Measurements from ENCODE around the gene PHF2. TPM values are rescaled to one million over a fixed set of nuclear protein-coding genes. Genes with fewer than 3 reads are reported as not detected.

PHF2 gene
- total RNA-seq, 1 experiment from 2014 or later, result 26.3 TPM

DNA sequence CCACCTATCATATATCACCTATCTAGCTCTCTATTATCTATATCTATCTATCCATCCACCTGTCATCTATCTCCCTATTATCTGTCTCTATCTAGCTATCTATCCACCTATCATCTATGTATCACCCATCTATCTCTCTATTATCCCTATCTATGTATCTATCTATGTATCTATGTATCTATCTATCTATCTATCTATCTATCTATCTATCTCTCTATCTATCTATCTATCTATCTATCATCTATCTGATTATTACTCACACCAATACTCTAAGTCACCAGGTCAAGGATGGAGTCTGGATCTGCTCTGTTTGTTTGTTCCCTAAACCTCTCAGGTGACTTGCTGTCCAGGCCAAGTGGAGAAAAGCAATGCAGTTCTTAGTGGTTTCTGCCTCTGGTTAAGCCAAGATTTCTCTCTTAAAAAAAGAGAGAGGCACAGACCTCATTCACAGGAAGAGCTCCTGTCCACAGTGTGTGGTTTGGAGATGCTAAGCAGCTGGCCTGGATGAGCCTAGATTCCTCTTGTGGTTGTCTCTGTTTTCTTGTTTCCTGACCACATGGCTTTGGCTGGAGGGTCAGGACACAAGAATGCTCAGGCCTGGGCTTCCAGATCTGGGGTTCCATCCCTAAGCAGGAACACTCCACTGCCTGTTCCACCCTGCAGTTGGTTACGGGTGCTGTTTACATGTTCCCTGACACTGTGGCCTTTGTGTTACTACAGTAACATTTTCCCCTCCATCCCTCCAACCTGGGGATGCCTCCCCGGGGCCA, 133.4 kb downstream of the PHF2 start:
- Histone ChIP-seq H3K36me3 (ENCODE audit: low read depth) (no peaks in the 10 kb centered on the region), H3K27me3 (ENCODE audit: insufficient read depth, low read depth) (peaks cover 26% of the 10 kb centered on the region; the same call in 1 of the 2 replicates), H3K27ac (no peak overlapping the region), H4K20me1 (ENCODE audit: insufficient read depth) (no peaks in the 10 kb centered on the region), H3K4me2 (no peak overlapping the region), H3K4me3 (no peak overlapping the region), H3F3A (ENCODE audit: insufficient read depth, low read depth) (no peaks in the 10 kb centered on the region), H3K9me3 (ENCODE audit: insufficient read depth, low read depth) (no peaks in the 10 kb centered on the region), H3K79me2 (ENCODE audit: low read depth) (no peaks in the 10 kb centered on the region), H2AFZ (no peak overlapping the region), H3K4me1 (replicated peaks; ENCODE audit: insufficient read depth) (no peaks in the 10 kb centered on the region), H3K9me2 (ENCODE audit: insufficient read depth) (no peaks in the 10 kb centered on the region)
- POLR2A ChIA-PET (ENCODE audit: unreplicated experiment), result no interaction called here
- BruUV-seq (replicated peaks), result no TSS peak
- intact Hi-C loops (cut with micrococcal nuclease; ENCODE audit: unreplicated experiment), result no loop called here
- no peak for TF ChIP-seq EZH2 (IDR thresholded peaks at IDR 0.05; ENCODE audit: low read depth)
- TF ChIP-seq, protein P1, sequence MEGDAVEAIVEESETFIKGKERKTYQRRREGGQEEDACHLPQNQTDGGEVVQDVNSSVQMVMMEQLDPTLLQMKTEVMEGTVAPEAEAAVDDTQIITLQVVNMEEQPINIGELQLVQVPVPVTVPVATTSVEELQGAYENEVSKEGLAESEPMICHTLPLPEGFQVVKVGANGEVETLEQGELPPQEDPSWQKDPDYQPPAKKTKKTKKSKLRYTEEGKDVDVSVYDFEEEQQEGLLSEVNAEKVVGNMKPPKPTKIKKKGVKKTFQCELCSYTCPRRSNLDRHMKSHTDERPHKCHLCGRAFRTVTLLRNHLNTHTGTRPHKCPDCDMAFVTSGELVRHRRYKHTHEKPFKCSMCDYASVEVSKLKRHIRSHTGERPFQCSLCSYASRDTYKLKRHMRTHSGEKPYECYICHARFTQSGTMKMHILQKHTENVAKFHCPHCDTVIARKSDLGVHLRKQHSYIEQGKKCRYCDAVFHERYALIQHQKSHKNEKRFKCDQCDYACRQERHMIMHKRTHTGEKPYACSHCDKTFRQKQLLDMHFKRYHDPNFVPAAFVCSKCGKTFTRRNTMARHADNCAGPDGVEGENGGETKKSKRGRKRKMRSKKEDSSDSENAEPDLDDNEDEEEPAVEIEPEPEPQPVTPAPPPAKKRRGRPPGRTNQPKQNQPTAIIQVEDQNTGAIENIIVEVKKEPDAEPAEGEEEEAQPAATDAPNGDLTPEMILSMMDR (conservative IDR thresholded peaks at IDR 0.05), result no peak
- CTCF ChIA-PET, result no interaction called here
- DNase-seq, result no peak

DNA sequence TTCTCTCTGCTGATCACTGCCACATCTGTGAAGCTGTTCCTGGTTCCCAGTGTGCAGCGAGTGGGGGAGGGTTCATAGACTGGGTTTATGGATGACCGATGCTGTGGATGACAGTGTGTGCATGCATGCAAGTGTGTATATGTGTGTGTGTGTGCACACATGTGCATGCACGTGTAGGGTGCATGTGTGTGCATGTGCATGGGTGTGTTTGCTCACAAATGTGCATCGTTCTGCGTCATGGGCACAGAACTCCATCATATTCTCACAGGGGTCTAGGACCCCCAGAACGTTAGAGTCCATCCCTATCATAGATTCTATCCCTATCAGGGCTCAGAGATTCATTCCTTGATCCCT, 134.0 kb downstream of the PHF2 start:
- H3K4me2 ChIP-seq, result no peak overlapping the region
- H3K4me3 ChIP-seq, result no peak overlapping the region
- no peaks in the 10 kb centered on the region for H4K20me1 ChIP-seq (ENCODE audit: insufficient read depth)
- ChIA-PET POLR2A (ENCODE audit: unreplicated experiment) (no interaction called here), CTCF (no interaction called here)
- H3K27ac ChIP-seq, result no peak overlapping the region
- no peaks in the 10 kb centered on the region for H3K9me2 ChIP-seq (ENCODE audit: insufficient read depth)
- DNase-seq, result no peak
- no peak for TF ChIP-seq EZH2 (IDR thresholded peaks at IDR 0.05; ENCODE audit: low read depth)
- TF ChIP-seq, protein P1 (conservative IDR thresholded peaks at IDR 0.05), result no peak
- H3K9me3 ChIP-seq (ENCODE audit: insufficient read depth, low read depth), result no peaks in the 10 kb centered on the region
- no peaks in the 10 kb centered on the region for H3K79me2 ChIP-seq (ENCODE audit: low read depth)
- no peaks in the 10 kb centered on the region for H3K36me3 ChIP-seq (ENCODE audit: low read depth)
- no peak overlapping the region for H2AFZ ChIP-seq
- H3K4me1 ChIP-seq (replicated peaks; ENCODE audit: insufficient read depth), result no peaks in the 10 kb centered on the region
- no TSS peak for BruUV-seq (replicated peaks)
- peaks cover 32% of the 10 kb centered on the region for H3K27me3 ChIP-seq (ENCODE audit: insufficient read depth, low read depth)
- H3F3A ChIP-seq (ENCODE audit: insufficient read depth, low read depth), result no peaks in the 10 kb centered on the region
- intact Hi-C loops (cut with micrococcal nuclease; ENCODE audit: unreplicated experiment), result no loop called here

DNA sequence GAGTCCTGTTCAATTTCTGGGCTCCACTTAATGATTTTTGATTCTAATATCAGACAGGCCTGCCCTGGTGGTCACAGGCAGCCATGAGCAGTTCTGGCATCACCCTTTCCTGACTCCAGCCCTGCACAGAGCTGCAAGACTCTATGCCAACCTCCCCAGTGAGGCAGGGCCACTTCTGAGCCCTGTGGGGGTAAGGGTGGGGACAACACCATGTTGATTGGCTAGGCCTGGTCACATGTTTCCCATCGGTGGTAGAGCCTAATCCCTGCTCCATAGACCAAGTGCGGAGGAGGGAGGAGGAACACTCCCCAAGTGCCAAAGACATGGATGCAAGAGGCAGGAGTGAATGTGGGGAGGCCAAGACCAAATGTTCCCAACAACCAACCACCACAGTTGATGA, 134.6 kb downstream of the PHF2 start:
- Histone ChIP-seq H3F3A (ENCODE audit: insufficient read depth, low read depth) (no peaks in the 10 kb centered on the region), H3K9me3 (ENCODE audit: insufficient read depth, low read depth) (no peaks in the 10 kb centered on the region), H4K20me1 (ENCODE audit: insufficient read depth) (no peaks in the 10 kb centered on the region), H2AFZ (no peak overlapping the region), H3K36me3 (ENCODE audit: low read depth) (no peaks in the 10 kb centered on the region), H3K4me2 (no peak overlapping the region), H3K4me1 (replicated peaks; ENCODE audit: insufficient read depth) (no peaks in the 10 kb centered on the region), H3K9me2 (ENCODE audit: insufficient read depth) (no peaks in the 10 kb centered on the region), H3K27me3 (ENCODE audit: insufficient read depth, low read depth) (peaks cover 38% of the 10 kb centered on the region), H3K79me2 (ENCODE audit: low read depth) (no peaks in the 10 kb centered on the region), H3K27ac (no peak overlapping the region), H3K4me3 (no peak overlapping the region)
- DNase-seq, result no peak
- POLR2A ChIA-PET (ENCODE audit: unreplicated experiment), result no interaction called here
- no TSS peak for BruUV-seq (replicated peaks)
- TF ChIP-seq, protein P1 (conservative IDR thresholded peaks at IDR 0.05), result no peak
- TF ChIP-seq EZH2 (IDR thresholded peaks at IDR 0.05; ENCODE audit: low read depth), result no peak
- intact Hi-C loops (cut with micrococcal nuclease; ENCODE audit: unreplicated experiment), result no loop called here
- CTCF ChIA-PET, result no interaction called here
